ENCODE data around the gene DPEP1. TPM values are rescaled to one million over a fixed set of nuclear protein-coding genes. Genes with fewer than 3 reads are reported as not detected.

Gene DPEP1
- total and polyA plus RNA-seq, 2 experiments from 2014 or later = 1.7 to 2.3 TPM

GRCh38 chr16:89607937-89608740 is 5.3 kb upstream of the DPEP1 start:
- H3K9me3 Mint-ChIP-seq = no peaks in the 10 kb centered on the region
- Histone ChIP-seq H3K79me2 (replicated peaks; ENCODE audit: insufficient read depth) (no peaks in the 10 kb centered on the region), H3K27ac (ENCODE audit: low read depth) (no peak overlapping the region), H3K4me2 (no peak overlapping the region), H3K4me3 (no peak overlapping the region), H3K9me2 (ENCODE audit: insufficient read depth) (no peaks in the 10 kb centered on the region), H3K27me3 (ENCODE audit: insufficient read depth) (no peaks in the 10 kb centered on the region), H4K20me1 (replicated peaks; ENCODE audit: insufficient read depth) (no peaks in the 10 kb centered on the region), H3K4me1 (ENCODE audit: insufficient read depth) (no peaks in the 10 kb centered on the region), H3K36me3 (ENCODE audit: insufficient read depth) (no peaks in the 10 kb centered on the region), H2AFZ (no peak overlapping the region), H3F3A (replicated peaks; ENCODE audit: low read depth) (no peaks in the 10 kb centered on the region)
- H3K27me3 Mint-ChIP-seq (ENCODE audit: insufficient read depth, low read depth, poor library complexity) = peaks cover 4% of the 10 kb centered on the region
- peaks cover 7% of the 10 kb centered on the region for H3K4me1 Mint-ChIP-seq
- H3K36me3 Mint-ChIP-seq (ENCODE audit: low read depth) = no peaks in the 10 kb centered on the region; the same call in 2 of the 3 replicates
- no peak overlapping the region for H3K4me3 Mint-ChIP-seq
- TF ChIP-seq EZH2phosphoT487 (IDR thresholded peaks at IDR 0.05; ENCODE audit: unreplicated experiment) = no peak
- no peak for TF ChIP-seq NANOG (IDR thresholded peaks at IDR 0.05; ENCODE audit: borderline replicate concordance)
- TF ChIP-seq ZNF114 (CRISPR knock-in tag; IDR thresholded peaks at IDR 0.05) = no peak
- TF ChIP-seq POLR2AphosphoS5 (IDR thresholded peaks at IDR 0.05; ENCODE audit: low read depth) = no peak
- TF ChIP-seq, protein P1, sequence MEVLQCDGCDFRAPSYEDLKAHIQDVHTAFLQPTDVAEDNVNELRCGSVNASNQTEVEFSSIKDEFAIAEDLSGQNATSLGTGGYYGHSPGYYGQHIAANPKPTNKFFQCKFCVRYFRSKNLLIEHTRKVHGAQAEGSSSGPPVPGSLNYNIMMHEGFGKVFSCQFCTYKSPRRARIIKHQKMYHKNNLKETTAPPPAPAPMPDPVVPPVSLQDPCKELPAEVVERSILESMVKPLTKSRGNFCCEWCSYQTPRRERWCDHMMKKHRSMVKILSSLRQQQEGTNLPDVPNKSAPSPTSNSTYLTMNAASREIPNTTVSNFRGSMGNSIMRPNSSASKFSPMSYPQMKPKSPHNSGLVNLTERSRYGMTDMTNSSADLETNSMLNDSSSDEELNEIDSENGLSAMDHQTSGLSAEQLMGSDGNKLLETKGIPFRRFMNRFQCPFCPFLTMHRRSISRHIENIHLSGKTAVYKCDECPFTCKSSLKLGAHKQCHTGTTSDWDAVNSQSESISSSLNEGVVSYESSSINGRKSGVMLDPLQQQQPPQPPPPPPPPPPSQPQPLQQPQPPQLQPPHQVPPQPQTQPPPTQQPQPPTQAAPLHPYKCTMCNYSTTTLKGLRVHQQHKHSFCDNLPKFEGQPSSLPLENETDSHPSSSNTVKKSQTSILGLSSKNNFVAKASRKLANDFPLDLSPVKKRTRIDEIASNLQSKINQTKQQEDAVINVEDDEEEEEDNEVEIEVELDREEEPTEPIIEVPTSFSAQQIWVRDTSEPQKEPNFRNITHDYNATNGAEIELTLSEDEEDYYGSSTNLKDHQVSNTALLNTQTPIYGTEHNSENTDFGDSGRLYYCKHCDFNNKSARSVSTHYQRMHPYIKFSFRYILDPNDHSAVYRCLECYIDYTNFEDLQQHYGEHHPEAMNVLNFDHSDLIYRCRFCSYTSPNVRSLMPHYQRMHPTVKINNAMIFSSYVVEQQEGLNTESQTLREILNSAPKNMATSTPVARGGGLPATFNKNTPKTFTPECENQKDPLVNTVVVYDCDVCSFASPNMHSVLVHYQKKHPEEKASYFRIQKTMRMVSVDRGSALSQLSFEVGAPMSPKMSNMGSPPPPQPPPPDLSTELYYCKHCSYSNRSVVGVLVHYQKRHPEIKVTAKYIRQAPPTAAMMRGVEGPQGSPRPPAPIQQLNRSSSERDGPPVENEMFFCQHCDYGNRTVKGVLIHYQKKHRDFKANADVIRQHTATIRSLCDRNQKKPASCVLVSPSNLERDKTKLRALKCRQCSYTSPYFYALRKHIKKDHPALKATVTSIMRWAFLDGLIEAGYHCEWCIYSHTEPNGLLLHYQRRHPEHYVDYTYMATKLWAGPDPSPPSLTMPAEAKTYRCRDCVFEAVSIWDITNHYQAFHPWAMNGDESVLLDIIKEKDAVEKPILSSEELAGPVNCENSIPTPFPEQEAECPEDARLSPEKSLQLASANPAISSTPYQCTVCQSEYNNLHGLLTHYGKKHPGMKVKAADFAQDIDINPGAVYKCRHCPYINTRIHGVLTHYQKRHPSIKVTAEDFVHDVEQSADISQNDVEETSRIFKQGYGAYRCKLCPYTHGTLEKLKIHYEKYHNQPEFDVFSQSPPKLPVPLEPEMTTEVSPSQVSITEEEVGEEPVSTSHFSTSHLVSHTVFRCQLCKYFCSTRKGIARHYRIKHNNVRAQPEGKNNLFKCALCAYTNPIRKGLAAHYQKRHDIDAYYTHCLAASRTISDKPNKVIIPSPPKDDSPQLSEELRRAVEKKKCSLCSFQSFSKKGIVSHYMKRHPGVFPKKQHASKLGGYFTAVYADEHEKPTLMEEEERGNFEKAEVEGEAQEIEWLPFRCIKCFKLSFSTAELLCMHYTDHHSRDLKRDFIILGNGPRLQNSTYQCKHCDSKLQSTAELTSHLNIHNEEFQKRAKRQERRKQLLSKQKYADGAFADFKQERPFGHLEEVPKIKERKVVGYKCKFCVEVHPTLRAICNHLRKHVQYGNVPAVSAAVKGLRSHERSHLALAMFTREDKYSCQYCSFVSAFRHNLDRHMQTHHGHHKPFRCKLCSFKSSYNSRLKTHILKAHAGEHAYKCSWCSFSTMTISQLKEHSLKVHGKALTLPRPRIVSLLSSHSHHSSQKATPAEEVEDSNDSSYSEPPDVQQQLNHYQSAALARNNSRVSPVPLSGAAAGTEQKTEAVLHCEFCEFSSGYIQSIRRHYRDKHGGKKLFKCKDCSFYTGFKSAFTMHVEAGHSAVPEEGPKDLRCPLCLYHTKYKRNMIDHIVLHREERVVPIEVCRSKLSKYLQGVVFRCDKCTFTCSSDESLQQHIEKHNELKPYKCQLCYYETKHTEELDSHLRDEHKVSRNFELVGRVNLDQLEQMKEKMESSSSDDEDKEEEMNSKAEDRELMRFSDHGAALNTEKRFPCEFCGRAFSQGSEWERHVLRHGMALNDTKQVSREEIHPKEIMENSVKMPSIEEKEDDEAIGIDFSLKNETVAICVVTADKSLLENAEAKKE (CRISPR knock-in tag; IDR thresholded peaks at IDR 0.05) = no peak
- TF ChIP-seq EZH2 (IDR thresholded peaks at IDR 0.05; ENCODE audit: low read depth, unreplicated experiment) = no peak
- no peak for TF ChIP-seq JUNB (IDR thresholded peaks at IDR 0.05; ENCODE audit: unreplicated experiment)
- TF ChIP-seq, protein P2, sequence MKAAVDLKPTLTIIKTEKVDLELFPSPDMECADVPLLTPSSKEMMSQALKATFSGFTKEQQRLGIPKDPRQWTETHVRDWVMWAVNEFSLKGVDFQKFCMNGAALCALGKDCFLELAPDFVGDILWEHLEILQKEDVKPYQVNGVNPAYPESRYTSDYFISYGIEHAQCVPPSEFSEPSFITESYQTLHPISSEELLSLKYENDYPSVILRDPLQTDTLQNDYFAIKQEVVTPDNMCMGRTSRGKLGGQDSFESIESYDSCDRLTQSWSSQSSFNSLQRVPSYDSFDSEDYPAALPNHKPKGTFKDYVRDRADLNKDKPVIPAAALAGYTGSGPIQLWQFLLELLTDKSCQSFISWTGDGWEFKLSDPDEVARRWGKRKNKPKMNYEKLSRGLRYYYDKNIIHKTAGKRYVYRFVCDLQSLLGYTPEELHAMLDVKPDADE (IDR thresholded peaks at IDR 0.05) = no peak
- no peak for TF ChIP-seq ZNF331 (CRISPR knock-in tag; IDR thresholded peaks at IDR 0.05; ENCODE audit: low read depth)
- TF ChIP-seq REST (IDR thresholded peaks at IDR 0.05; ENCODE audit: unreplicated experiment) = no peak
- TF ChIP-seq CREB1 (CRISPR knock-in tag; IDR thresholded peaks at IDR 0.05; ENCODE audit: low read depth) = no peak
- TF ChIP-seq STAT1 (IDR thresholded peaks at IDR 0.05; ENCODE audit: unreplicated experiment) = no peak
- TF ChIP-seq, protein P3, sequence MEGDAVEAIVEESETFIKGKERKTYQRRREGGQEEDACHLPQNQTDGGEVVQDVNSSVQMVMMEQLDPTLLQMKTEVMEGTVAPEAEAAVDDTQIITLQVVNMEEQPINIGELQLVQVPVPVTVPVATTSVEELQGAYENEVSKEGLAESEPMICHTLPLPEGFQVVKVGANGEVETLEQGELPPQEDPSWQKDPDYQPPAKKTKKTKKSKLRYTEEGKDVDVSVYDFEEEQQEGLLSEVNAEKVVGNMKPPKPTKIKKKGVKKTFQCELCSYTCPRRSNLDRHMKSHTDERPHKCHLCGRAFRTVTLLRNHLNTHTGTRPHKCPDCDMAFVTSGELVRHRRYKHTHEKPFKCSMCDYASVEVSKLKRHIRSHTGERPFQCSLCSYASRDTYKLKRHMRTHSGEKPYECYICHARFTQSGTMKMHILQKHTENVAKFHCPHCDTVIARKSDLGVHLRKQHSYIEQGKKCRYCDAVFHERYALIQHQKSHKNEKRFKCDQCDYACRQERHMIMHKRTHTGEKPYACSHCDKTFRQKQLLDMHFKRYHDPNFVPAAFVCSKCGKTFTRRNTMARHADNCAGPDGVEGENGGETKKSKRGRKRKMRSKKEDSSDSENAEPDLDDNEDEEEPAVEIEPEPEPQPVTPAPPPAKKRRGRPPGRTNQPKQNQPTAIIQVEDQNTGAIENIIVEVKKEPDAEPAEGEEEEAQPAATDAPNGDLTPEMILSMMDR (conservative IDR thresholded peaks at IDR 0.05; ENCODE audit: low read depth in 2 of 2) = no peak
- no peak overlapping the region for H3K27ac Mint-ChIP-seq
- ATAC-seq = no peak
- DNase-seq (ENCODE audit: low spot score) = no peak

All from GM23338 (cell line).